Panc1 (cell line): ENCODE data around the gene NUDT17.

Experiments used
- POLR2AphosphoS5 ChIP-seq: IDR thresholded peaks from 2 replicates; pipeline ENCODE4 v1.6.1; 2012; ENCODE audit warnings: mild to moderate bottlenecking, low read depth, low read length, moderate library complexity
- SIN3A ChIP-seq: IDR thresholded peaks from 2 replicates; pipeline ENCODE4 v1.6.1; 2012; ENCODE audit warnings: low read depth, mild to moderate bottlenecking, low read length, moderate library complexity, borderline replicate concordance; ENCODE audit not compliant: insufficient read depth
- TF ChIP-seq, protein P1 (sequence below): fragments of 450-650 bp; IDR thresholded peaks from 2 replicates; pipeline ENCODE4 v1.5.1; 2017; ENCODE audit warnings: mild to moderate bottlenecking

DNA sequence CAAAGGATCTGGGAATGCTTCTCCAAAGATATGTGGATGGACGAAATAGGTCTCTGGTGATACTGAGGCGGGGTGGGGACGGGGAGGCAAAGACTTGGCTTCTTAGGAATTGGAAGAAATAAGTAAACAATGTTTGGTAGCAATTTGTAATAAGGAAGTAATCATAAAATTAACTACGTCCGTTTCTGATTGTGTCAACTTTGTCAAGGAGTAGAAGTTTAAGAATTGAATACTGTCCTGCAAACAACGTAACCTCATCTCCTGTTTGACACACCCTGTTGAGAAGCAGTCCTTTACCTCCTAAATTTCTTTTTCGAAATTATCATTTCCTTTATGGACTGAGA is 21.0 kb upstream of the NUDT17 start:
- TF ChIP-seq, protein P1, sequence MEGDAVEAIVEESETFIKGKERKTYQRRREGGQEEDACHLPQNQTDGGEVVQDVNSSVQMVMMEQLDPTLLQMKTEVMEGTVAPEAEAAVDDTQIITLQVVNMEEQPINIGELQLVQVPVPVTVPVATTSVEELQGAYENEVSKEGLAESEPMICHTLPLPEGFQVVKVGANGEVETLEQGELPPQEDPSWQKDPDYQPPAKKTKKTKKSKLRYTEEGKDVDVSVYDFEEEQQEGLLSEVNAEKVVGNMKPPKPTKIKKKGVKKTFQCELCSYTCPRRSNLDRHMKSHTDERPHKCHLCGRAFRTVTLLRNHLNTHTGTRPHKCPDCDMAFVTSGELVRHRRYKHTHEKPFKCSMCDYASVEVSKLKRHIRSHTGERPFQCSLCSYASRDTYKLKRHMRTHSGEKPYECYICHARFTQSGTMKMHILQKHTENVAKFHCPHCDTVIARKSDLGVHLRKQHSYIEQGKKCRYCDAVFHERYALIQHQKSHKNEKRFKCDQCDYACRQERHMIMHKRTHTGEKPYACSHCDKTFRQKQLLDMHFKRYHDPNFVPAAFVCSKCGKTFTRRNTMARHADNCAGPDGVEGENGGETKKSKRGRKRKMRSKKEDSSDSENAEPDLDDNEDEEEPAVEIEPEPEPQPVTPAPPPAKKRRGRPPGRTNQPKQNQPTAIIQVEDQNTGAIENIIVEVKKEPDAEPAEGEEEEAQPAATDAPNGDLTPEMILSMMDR: no peak
- TF ChIP-seq POLR2AphosphoS5 (no peak), SIN3A (no peak)
